HG02642 (cell line): ENCODE measurements around the gene DCLK1.

Experiments
- ATAC-seq: cut with Tn5 transposase; IDR thresholded peaks from one replicate; pipeline ENCODE4 v1.9.1; 2021; ENCODE audit warnings: mild to moderate bottlenecking; ENCODE audit not compliant: unreplicated experiment, poor library complexity

Gene DCLK1

DNA sequence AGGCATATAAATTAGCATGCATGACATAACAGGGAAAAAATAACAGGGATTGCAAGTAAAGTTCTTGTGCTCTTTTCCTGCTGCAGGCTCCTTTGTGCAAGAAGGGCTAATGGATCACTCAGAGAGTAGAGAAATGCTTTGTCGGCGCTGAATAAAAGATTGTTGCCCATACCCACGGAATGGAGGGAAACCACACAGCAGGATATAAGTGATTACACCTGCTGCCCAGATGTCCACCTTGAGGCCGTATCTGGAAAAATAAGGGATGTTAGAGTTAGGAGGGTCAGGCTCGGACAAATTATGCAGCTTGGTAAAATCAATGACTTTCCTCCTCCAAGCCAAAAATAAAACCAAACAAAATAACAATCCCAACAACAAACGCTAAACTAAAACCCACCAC is 322.3 kb downstream of the DCLK1 start:
- no peak for ATAC-seq

DNA sequence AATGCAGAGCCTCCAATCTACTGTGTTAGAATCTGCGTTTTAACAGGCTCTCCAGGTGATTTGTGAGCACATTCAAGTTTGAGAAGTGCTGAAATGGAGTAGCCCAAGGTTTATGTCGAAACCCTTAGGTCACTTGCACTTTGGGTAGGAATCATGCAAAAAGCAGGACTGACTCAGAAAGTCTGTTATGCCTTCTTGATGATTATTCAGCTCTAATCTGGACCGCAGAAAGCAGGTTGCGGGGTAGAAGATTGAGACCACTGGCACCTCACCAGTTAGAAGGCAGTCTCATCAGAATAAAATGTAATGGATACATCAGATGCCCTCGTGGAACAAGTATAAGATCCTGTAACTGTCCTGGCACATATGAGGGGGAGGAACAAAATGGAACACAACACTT is 326.3 kb downstream of the DCLK1 start:
- ATAC-seq = no peak

DNA sequence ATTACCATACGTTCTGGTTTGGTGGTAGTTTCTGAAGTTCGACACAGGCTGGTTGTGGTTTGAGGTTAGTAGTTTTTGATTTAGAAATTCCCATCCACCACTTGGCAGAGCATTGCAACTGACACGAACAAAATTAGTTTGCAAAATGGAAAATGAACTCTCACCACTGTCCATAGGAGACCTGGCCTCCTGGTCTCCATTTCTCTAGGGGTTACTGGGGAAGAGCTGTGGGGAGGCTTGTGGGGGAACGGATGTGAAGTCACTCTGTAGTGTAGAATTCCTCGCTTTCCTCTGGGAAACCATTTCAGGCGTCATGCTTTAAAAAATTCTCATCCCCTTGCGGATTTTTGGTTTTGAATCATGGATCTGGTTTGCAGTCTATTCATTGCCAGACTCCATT is 333.2 kb downstream of the DCLK1 start:
- ATAC-seq = no peak

DNA sequence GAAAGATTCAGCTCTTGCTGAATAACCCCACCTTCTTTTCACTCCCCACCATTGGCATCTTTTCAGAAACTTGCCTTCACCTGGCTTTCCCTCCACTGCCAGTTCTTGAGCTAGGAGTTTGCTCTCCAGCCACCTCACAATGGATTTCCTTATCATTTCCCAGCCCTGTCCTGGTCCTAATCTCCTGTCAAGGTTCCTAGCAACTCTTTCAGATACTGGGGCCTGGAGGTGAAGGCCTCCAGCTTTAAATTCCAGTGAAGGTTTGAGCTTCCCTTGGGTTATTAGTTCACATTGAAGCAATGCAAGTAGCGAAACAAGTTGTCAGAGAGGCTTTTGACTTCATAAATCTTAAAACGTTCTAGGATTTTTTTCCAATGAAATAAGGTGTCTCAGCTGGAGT is 333.9 kb downstream of the DCLK1 start:
- no peak for ATAC-seq

DNA sequence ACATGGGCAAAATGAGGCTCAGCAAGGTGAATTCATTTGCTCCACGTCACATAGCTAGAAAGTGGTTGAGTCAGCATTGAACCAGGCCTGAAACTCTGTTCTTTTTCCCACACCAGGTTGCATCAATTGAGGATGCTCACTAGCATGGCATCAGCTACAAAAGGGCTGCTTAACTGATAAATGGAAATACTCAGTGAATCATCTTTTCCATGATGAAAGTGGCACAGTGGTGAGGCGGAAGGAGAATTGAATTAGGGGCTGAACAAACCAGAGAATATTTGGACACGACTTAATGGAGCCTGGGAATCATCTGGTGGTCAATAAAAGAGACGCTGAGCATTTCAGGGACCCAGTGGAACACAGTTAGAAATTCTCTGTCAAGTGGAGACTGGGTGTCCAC is 334.6 kb downstream of the DCLK1 start:
- no peak for ATAC-seq

DNA sequence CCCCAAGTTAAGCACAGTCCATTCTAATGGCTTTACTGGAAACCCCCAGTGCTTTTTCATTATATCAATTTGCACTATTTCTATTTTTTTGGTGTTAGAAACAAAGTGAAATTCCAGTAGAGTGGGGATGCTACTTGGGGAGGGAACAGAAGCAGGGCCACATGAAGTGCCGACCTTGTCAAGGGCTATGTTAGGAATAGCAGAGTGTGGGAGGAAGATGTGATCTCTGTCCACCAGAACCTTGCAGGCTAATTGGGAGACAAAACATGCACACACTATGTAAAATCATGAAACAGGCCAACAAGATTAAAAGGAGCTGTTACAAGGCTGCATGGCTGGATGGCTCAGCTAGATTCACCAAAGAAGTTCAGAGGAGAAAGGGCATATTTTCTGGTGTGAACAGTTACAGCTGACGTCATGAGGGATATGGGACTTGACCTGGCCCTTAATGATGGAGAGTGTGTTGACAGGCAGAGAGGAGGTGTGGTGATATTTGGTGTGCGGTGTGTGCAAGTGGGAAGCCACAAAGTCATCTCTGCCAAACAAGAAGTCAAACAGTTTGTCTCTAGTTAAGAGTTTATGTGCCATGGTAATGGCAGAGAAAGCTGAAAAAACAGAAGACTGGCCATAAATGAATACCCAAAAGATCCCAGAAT is 336.3 kb downstream of the DCLK1 start:
- ATAC-seq = no peak

DNA sequence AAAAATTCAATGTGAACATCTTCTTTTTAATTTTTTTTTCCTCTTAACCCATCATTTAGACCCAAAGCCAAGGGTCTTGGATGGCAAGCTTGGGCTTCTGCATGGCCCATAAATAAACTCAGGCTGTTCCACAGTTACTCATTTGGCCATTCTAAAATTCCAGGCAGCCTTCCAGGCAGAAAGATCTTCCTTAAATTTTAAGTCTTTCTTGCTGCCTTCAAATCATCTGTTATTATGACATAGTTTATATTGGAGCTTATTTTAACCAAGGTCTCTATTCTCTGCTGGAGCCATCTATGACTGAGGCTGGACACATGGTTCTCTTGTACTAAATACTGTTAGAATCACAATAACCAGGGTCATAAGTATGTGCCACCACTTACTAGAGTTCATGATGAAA is 337.4 kb downstream of the DCLK1 start:
- no peak for ATAC-seq

DNA sequence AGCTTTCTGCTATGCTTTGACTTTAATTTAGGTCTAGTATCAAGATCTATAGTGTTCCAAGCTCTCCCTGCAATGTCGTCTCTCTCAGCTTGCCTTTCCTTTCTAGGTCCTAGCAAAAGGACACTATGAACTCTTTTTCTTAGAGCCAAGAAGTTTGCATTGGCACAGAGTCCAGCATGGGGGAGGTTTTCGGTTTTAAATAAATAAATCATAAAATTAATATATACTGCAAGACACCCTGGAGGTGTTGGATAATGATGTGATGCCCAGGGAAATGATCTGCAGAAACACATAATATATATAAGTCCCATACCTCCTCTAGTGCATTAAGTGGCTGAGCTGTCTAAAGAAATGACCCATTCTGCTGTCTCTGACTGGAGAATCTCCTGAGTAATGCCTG is 338.3 kb downstream of the DCLK1 start:
- ATAC-seq = no peak

DNA sequence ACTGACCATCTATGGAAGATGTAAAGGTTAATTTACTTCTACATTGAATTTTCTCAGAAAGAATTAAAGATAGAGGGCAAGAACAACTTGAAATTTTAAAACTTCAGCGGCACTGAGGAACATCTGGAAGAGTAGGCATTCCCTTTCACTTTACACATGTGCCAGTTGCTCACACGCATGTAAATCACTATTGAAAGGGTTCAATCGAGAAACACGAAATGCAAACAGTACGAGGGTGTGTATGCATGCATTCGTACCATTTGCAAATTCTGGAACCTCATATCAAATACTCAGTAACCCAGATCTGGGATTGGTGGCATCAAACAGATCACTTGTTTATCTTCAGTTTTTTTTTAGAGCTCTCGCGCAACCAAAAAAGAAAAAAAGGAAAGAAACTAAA is 339.2 kb downstream of the DCLK1 start:
- ATAC-seq = no peak

DNA sequence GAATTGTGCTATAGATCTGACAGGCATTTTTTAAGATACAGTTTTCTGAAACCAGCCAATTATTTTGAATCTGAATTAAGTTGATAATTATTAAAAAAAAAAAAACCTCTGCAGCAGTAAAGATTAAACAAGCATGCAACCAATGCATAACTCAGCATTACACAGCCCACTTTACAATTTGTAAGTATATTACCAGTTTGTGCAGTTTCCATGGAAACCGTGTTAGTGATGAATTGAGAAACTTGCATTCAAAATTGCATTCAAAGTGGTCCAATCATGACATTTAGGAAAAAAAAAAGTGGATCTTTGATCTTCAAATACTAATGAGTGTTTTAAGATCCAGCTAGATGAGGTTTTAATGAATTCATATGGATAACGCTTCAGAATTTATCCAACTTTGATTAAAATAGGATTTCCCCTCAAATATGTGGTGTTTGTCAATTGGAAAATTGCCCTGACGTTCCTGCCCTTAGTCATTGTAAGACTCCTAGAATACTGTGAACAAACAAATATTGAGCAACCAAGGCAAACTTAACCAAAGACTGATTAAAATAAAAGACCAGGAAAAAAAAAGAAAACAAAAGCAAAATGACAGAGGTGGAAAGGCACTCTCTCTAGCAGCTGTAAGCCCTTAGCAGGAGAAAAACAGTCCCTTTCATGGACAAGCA is 339.9 kb downstream of the DCLK1 start:
- no peak for ATAC-seq

DNA sequence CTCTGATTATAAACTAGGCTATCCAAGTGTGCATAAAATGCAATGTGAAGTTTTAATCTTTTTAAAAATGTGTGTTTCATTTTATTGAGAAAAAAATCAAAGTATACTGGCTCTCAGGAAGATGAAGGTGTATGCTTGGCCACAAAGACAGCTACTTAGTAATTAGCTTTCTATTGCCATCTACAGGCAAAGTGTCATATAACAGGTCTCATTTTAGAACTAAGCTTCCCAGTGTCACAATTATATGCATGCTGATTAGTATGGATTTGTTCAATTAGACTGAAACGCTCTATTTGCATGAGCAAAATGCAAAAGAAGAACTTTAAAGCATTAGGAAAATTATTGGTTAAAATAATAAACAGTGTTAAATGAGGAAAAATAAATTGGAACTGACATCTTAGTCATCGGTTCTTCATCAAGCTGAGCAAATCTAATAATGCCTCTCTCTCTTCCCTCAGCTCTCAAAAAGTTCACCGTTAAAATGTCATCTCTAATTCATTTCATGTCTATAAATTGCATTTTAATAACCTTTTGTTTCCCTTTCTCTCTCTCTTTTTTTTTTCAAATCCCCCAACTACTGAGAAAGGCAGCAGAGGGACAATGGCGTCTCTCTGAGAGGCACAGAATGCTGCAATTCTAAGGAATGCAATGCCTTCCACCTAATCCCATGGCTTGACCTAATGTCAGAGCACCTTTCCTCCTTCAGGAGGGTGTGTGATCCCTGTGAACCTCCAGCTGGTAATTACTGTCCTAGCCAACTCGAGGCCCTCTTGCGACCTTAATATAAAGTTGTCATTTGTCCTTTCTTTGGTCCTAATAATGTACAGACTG is 341.6 kb downstream of the DCLK1 start:
- peak; percentile 65 for ATAC-seq

DNA sequence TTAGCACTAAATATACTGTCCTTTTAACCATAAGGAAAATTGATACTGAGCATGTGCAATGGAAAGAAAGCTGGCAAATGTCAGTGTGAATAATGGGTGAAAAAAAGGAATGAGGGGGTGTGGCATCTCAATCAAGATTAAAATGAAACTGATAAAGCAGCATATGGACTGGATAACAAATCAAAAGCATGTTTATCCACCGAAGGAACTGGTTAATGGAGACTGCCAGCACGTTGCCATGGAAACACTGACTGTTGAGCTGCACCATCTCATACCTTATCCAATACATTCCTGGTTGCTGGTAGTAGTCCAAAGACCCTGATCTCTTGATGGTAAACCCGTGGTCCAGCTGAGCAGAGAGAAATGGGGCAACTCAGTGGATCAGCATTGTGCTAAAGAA is 343.2 kb downstream of the DCLK1 start:
- no peak for ATAC-seq

DNA sequence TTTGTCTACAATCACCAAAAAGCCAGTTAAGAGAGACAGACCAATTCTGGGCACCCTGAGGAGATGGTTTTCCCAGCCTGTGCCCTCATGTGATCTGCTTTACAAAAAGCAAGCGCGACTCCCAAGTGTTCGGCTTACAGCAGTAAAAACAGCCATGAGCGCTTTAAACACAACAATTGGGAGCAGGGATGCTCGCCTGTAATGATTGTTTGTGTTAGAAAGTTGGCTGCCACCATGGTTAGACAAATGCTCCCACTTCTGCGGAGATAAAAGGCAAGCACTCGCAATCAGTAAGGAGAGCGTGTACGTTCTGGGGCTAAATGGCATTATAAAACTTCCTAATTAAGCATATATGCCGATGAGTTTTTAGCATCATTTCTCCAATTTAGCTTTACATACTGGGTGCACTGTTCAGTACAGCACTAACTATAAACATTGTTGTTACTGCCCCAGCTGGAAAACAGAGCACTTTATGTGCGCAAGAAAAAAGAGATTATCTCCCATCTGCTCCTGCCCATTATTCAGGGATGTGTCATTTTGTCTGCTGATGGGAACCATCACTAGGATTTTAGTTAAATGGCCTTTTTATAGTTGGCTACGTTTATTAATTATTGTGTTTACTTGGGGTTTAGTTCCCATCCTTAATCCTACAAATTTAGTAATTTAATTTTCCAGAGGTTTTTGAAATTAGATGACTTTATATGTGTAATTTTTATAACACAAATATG is 345.4 kb downstream of the DCLK1 start:
- ATAC-seq = no peak

DNA sequence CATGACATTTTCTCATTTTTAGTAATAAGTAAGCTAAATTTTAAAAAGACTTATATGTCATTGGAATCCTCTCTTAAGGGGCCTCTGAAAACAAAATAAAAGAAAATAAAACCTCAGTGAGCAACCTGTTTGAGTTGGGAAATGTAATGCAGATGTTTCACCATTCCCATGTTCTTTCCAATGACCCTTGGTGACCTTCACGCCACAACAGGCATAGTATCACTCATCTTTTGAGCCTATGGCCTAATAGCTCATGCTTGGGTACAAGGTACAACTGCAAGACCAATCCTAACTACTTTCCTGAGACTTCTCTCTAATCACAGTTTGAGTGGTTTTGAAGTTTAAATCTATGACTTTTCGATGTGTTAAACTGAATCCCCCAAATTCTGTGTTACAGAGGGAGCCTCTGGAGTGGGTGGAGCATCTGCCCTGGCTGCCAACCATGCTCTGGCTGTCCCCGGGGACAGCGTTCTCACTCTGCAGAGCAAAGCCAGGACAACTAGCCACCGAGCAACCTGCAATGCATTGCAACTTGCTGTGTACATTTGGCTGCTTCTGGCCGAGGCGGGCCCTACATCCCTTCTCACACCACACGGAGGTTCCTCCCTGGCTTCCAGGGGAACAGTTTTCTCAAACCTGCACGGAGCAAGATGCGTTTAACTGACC is 346.8 kb downstream of the DCLK1 start:
- ATAC-seq = no peak

DNA sequence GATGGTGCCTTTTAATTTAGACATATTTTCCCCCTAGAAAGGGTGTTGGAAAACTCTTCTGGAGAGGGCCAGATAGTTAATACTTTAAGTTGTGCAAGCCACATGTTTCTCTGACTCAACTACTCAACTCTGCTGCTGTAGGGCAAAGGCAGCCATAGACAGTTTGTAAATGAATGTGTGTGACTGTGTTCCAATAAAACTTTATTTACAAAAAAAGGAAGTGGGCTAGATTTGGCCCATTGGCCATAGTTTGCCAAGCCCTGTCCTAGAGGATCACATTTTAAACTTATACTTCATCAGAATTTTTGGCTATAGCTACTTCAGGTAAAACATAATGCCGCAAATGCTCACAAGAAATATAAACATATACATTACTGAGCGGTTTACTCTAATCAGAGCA is 348.4 kb downstream of the DCLK1 start:
- ATAC-seq = no peak

DNA sequence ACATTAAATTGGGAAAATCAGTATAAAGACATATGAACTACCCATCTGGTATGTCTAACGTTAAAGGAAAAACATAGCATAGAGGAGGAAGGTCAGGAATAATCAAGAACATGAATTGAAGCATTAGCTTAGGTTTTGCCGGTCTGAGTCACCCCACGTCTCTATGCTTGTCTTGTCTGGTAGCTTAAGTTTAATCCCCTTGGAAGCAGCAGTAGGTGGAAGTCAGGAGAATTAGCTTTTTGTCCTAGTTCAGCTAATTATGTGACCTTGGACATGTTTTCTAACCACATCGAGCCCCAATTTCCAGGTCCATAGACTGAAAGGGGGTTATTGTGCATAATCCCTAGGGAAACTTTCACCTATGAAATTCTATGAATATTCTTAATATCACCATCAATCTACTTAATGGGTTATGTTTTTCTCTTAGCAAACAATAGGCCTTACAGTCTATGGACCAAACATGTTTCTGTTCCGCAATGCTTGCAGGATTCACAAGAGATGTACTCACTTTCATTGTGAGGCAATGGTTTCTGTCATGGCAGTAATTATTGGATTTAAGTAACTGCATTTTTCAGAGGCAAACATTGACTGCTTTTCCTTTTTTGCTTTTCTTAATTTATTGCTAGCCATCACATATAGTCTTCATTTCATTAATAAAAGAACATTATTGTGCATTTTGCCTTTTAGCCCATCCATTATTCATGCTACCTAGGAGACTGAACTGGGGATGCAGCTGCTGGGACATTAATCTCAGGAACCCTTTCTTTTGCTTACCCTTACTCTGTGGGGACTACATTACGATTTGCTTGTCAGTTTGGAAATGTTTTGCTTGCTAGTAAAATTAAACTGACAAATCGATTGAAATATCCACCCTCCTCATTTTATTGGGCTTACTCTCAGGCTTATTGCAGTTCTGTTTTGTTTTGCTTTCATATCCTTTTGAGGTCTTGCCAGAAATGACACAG is 349.9 kb downstream of the DCLK1 start:
- no peak for ATAC-seq

DNA sequence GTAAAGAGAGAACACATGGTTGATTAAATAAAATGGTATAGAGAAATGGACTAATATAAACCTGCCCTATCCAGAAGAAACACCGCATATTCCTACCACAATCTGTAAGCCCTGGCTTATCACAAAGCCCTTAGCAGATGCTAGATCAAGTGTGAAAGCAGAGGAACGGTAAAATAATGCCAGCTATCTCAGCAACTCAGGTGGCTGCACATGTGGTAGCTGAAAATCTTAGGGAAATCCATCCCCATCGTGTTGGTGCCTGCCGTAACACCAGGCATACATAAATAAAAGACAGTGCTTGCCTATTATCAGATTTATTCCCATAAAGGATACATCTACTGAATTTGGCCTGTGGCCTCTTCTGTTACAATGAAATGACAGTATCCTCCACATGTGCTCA is 350.6 kb downstream of the DCLK1 start:
- no peak for ATAC-seq

DNA sequence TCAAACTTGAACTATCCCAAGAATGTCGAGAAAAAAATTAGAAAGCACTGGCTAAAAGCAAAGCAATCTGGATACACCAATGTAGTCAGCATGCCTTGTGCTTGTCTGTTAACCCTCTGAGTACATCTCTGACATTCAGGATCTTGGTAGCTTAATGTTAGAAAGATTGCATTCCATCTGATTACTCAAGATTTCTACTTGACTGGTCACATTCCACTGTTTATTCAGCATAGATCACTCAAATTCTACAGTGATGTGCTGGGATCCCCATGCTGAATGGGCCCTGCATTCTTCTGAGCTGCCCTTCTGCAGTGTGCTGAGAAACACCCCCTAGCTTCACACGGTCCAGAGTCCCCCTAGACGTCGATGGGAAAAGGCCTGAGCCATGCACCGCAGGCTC is 359.3 kb downstream of the DCLK1 start:
- no peak for ATAC-seq

DNA sequence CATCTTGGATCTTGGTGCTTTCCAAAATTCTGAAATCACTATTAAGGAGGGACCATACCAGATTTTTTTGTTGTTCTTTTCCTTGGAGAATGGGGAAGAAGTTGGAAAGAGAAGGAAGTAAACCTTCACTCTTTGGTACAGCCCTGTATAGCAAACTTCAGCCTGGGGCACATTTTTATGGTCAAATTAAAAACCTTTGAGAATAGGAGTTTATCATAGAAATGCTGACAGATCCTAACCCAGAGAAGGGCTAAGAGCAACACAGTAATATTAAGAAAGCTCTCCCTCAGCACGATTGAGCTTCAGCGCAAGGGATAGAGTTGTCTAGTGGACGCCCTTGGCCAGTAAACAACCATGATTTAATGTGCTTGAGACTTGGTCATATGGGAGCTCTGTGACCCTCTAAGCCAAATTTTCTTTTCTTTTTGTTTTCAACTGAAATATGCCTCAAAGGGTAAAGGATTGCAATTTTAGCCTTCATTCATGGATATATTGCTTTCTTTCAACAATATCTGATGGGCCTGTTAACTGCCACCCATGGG is 360.4 kb downstream of the DCLK1 start:
- no peak for ATAC-seq
